Heart right ventricle (tissue), 16 donors: ENCODE results near the gene TCEAL3. TPM values are rescaled to one million over a fixed set of nuclear protein-coding genes. Genes with fewer than 3 reads are reported as not detected.
"Not testable (repeated sequence)": the region's sequence is repeated elsewhere in the genome, so short reads cannot be mapped to it uniquely, and the experiment has no call there.

Experiments used
- ATAC-seq, 8 donors: fragments of 200-7000 bp; cut with Tn5 transposase; one replicate each; pipeline ENCODE4 v1.9.1; 2020; ENCODE audit warnings: mild to moderate bottlenecking in 8 of 8, moderate library complexity in 8 of 8, moderate number of reproducible peaks in 1 of 8
- DNase-seq, 2 donors: peaks; one replicate each; pipeline ENCODE4 v3.0.0-alpha.2; 2020
- H3K27ac ChIP-seq, 10 donors: fragments of 200-600 bp; sonication (generic) in 2 of 10; one replicate each; pipeline versions ENCODE4 v1.5.0 to v1.8.0; 2020 to 2022; ENCODE audit warnings: mild to moderate bottlenecking in 3 of 10
- H3K27me3 ChIP-seq, 7 donors: fragments of 200-600 bp; one replicate each; pipeline ENCODE4 v1.8.0; 2021 to 2022; ENCODE audit warnings: mild to moderate bottlenecking in 2 of 7
- H3K36me3 ChIP-seq, 9 donors: fragments of 200-600 bp; sonication (generic) in 1 of 9; one replicate each; pipeline versions ENCODE4 v1.5.0 to v1.8.0; 2020 to 2022; ENCODE audit warnings: mild to moderate bottlenecking in 2 of 9
- H3K4me1 ChIP-seq, 9 donors: fragments of 200-600 bp; sonication (generic) in 1 of 9; one replicate each; pipeline versions ENCODE4 v1.5.0 to v1.8.0; 2020 to 2022; ENCODE audit warnings: mild to moderate bottlenecking in 4 of 9
- H3K4me3 ChIP-seq, 10 donors: fragments of 200-600 bp; sonication (generic) in 2 of 10; one replicate each; pipeline versions ENCODE4 v1.5.0 to v1.8.0; 2020 to 2022; ENCODE audit warnings: mild to moderate bottlenecking in 7 of 10, moderate library complexity in 2 of 10
- H3K9me3 ChIP-seq, 11 donors: fragments of 200-600 bp in 10 of 11; sonication (generic) in 2 of 11; one replicate each; pipeline versions ENCODE4 v1.5.0 to v1.8.0; 2013 to 2022; ENCODE audit warnings: mild to moderate bottlenecking in 2 of 11, control low read depth in 1 of 11, moderate library complexity in 1 of 11
- CTCF ChIP-seq, 9 donors: fragments of 200-600 bp; sonication (generic) in 2 of 9; IDR thresholded peaks; one replicate each; pipeline versions ENCODE4 v1.5.0 to v1.8.0; 2021 to 2022; ENCODE audit warnings: antibody characterized with exemption in 9 of 9, mild to moderate bottlenecking in 5 of 9, moderate library complexity in 1 of 9
- WGBS, 2 donors: extraction: QIAGEN DNeasy Blood & Tissue Kit; methylation state at CpG; one replicate each; pipeline ENCODE4 v1.1.7; 2013; ENCODE audit warnings: inconsistent platforms in 1 of 2; 5-methylcytosine and 5-hydroxymethylcytosine counted together
- intact Hi-C, 10 donors: fragments of 100-400 bp; cut with DNase I; formaldehyde crosslinking; loops; one replicate each; pipeline versions ENCODE4 v1.11.1 to v1.14.2; 2022
- polyA plus RNA-seq, 2 donors: library from polyadenylated mRNA; stranded (reverse); fragments of 200-250 nt; gene quantifications; one replicate each; pipeline ENCODE4 v1.2.3, GENCODE V29; 2013
- total RNA-seq, 10 donors: library from RNA; stranded (reverse); fragmentation: NEBNext Ultra II Directional in 3 of 10; extraction: Animal tissue kit (Norgen Biotek cat#: 25700) in 3 of 10; gene quantifications; one replicate each; pipeline versions ENCODE4 v1.2.1 to v1.2.4, GENCODE V29; 2021 to 2023
- donor health status: Arrhythmogenic right ventricular cardiomyopathy.
- donor health status: ischemic (EF 13 %, LVEDD 7.1; RV severe dilation, severe dysfunction).
- donor health status: healthy with polysubstance abuse.
- donor health status: DM: no; HTN: yes; CAD: no.
- donor health status: DM: no; HTN: no; CAD: no.
- donor health status: ischemic (EF 25% LVEDD 6.9; RV normal size, moderate dysfunction).
- donor health status: ischemic (EF 25% LVEDD 5.7; RV mildly dilated, moderate dysfunction).
- donor health status: healthy.
- donor health status: DM: yes; HTN: yes; CAD: no.
- donor health status: Ischemic cardiomyopathy.
- donor health status: ischemic (EF 35%, LVEDD 5.7; RV mildly dilated, moderate dysfunction).
- donor health status: nonischemic (EF 11% LVEDD 7.7; RV severe dilation, severe dysfunction).
- donor health status: DM: yes; HTN: yes; CAD: no.
- donor health status: PGD.
- donor health status: ischemic (EF 29% LVEDD 5.4; RV normal size, mild dysfunction).
- donor health status: nonischemic (EF 23%, LVEDD 6.1; RV moderate dilation, normal function).

Gene TCEAL3
- total and polyA plus RNA-seq, 12 donors, result 16.7 to 38.6 (median 22.4) TPM

- Histone ChIP-seq H3K9me3 (no peaks in the 10 kb centered on the region), H3K27ac (no peak overlapping the region), H3K4me1 (no peaks in the 10 kb centered on the region), H3K27me3 (peaks cover 0 to 49% (median 0%) of the 10 kb centered on the region in 7 donors), H3K4me3 (no peak overlapping the region), H3K36me3 (no peaks in the 10 kb centered on the region)
- TF ChIP-seq CTCF (IDR thresholded peaks at IDR 0.05), result no peak
- DNase-seq, result no peak
- 87 to 89% methylated on average over 4 of the region's 4 CpGs for WGBS, 2 donors
- intact Hi-C loops, result no loop called here
- no peak for ATAC-seq
Observed at GRCh38 chrX:103640401-103641155, 32.8 kb downstream of the TCEAL3 start.

DNA sequence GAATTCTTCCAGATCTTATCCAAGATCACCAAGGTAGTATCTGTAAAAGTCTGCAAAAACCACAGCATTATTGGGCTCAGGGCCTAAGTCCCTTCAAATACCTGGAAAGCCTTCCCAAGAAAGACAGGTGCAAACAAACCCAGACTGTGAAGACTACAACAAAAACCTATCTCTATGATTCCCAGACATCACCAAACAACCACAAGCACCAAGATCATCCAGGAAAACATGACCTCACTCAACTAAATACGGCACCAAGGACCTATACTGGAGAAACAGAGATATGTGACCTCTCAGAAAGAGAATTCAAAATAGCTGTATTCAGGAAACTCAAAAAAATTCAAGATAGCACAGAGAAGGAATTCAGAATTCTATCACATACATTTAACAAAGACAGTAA is 36.4 kb downstream of the TCEAL3 start:
- Histone ChIP-seq H3K9me3 (peaks cover 0 to 7% (median 0%) of the 10 kb centered on the region in 11 donors), H3K4me1 (no peaks in the 10 kb centered on the region), H3K36me3 (no peaks in the 10 kb centered on the region), H3K4me3 (no peak overlapping the region), H3K27me3 (peaks cover 0 to 40% (median 0%) of the 10 kb centered on the region in 7 donors), H3K27ac (no peak overlapping the region)
- WGBS, 2 donors, result 66 to 90% methylated on average over 1 of the region's 1 CpG
- ATAC-seq, result no peak
- no peak for TF ChIP-seq CTCF (IDR thresholded peaks at IDR 0.05)
- DNase-seq, result no peak
- intact Hi-C loops, result no loop called here

GRCh38 chrX:103647630-103648029 is 39.9 kb downstream of the TCEAL3 start:
- no peak for ATAC-seq
- DNase-seq, result no peak
- Histone ChIP-seq H3K4me3 (no peak overlapping the region), H3K36me3 (no peaks in the 10 kb centered on the region), H3K4me1 (no peaks in the 10 kb centered on the region), H3K27me3 (peaks cover 0 to 16% (median 0%) of the 10 kb centered on the region in 7 donors), H3K9me3 (peaks cover 0 to 7% (median 0%) of the 10 kb centered on the region in 11 donors), H3K27ac (no peak overlapping the region)
- intact Hi-C loops, result no loop called here
- no peak for TF ChIP-seq CTCF (IDR thresholded peaks at IDR 0.05)
- WGBS, 2 donors, result 82 to 97% methylated on average over 1 of the region's 1 CpG

DNA sequence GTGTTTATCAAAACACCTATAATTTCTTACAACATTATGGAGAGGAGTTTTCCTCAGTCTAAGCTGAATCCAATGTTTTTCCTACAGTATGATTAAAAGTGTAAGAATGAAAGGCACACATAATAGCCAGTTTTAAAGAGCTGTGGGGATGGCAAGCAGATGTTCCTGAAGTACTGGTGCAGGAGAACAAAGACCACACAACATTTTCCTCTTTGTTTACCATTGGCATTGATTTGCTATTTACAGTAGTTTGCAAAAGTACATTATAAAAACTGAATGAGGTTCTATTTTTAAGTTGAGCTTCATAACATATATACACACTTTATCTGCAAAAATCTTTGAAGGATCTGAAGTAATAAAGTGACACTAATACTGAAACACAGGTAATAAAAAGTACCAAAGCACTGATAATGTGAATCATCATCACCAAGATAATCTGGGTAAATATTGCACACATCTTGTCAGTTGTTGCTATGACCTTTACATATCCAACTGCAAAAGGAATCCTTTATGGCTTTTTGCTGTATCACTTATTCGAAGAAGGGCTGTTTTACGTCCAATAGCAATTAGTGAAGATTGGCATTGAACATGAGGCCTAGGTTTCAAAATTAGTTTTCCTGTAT is 43.5 kb downstream of the TCEAL3 start:
- no peak for DNase-seq
- 90 to 96% methylated on average over 2 of the region's 2 CpGs for WGBS, 2 donors
- intact Hi-C loops, result no loop called here
- TF ChIP-seq CTCF (IDR thresholded peaks at IDR 0.05), result no peak
- Histone ChIP-seq H3K4me1 (no peaks in the 10 kb centered on the region), H3K9me3 (peaks cover 0 to 7% (median 0%) of the 10 kb centered on the region in 11 donors), H3K4me3 (no peak overlapping the region), H3K27me3 (peaks cover 0 to 6% (median 0%) of the 10 kb centered on the region in 7 donors), H3K27ac (no peak overlapping the region), H3K36me3 (no peaks in the 10 kb centered on the region)
- ATAC-seq, result no peak

- 90 to 92% methylated on average over 7 of the region's 7 CpGs for WGBS, 2 donors
- H3K4me1 ChIP-seq, H3K4me3 ChIP-seq, intact Hi-C loops, H3K36me3 ChIP-seq, DNase-seq, H3K27ac ChIP-seq, H3K9me3 ChIP-seq, ATAC-seq: not testable (repeated sequence)
- peaks cover 0 to 30% (median 0%) of the 10 kb centered on the region in 7 donors for H3K27me3 ChIP-seq
Observed at GRCh38 chrX:103655230-103656000, 47.7 kb downstream of the TCEAL3 start.
